Suprapubic skin (tissue), 3 donors: Measurements from ENCODE around the gene SHC1.

ENCODE experiments used
- CTCF ChIP-seq, 2 donors: fragments of 200-600 bp in 1 of 2; fragments of 450-650 bp in 1 of 2; sonication (generic) in 1 of 2; IDR thresholded peaks; one replicate each; pipeline ENCODE4 v1.5.1; 2016 to 2019; ENCODE audit warnings: antibody characterized with exemption in 2 of 2, mild to moderate bottlenecking in 1 of 2, moderate library complexity in 1 of 2
- POLR2A ChIP-seq, 2 donors: fragments of 450-650 bp; IDR thresholded peaks; one replicate each; pipeline ENCODE4 v1.6.1; 2017; ENCODE audit warnings: antibody characterized with exemption in 2 of 2, mild to moderate bottlenecking in 2 of 2, moderate library complexity in 2 of 2

GRCh38 chr1:154941333-154942013 lies 29.1 kb downstream of the SHC1 start:
- no peak for TF ChIP-seq CTCF (IDR thresholded peaks at IDR 0.05)
- TF ChIP-seq POLR2A (IDR thresholded peaks at IDR 0.05), result no peak
